ENCODE results near the gene NOC4L. TPM values are rescaled to one million over a fixed set of nuclear protein-coding genes. Genes with fewer than 3 reads are reported as not detected.

The NOC4L gene
- total RNA-seq, 1 experiment from 2014 or later, result 36.5 TPM

- no peaks in the 10 kb centered on the region for H3K4me1 Mint-ChIP-seq
- Histone ChIP-seq H3K4me1 (ENCODE audit: insufficient read depth, low read length) (no peaks in the 10 kb centered on the region), H2BK15ac (ENCODE audit: low read depth, low read length) (no peak overlapping the region), H2AK5ac (ENCODE audit: insufficient read length, low read length) (no peak overlapping the region), H2BK120ac (ENCODE audit: low read depth, low read length, poor library complexity, severe bottlenecking) (no peak overlapping the region), H4K91ac (ENCODE audit: insufficient read length, low read depth, low read length) (no peak overlapping the region), H3K27me3 (ENCODE audit: insufficient read depth, low read length) (no peaks in the 10 kb centered on the region; the same call in 1 of the 2 replicates), H4K8ac (replicated peaks; ENCODE audit: insufficient read length, low read depth, low read length) (no peak overlapping the region), H3K14ac (ENCODE audit: insufficient read depth, low read length) (no peak overlapping the region), H2BK20ac (ENCODE audit: low read depth, low read length, poor library complexity, severe bottlenecking) (no peak overlapping the region), H3T11ph (ENCODE audit: low read length) (no peak overlapping the region), H3K4me2 (ENCODE audit: insufficient read depth, insufficient read length, low read length) (no peak overlapping the region), H3K18ac (ENCODE audit: insufficient read length, low read depth, low read length) (no peak overlapping the region), H3K23me2 (ENCODE audit: insufficient read length, low read depth, low read length, poor library complexity, severe bottlenecking) (no peaks in the 10 kb centered on the region), H3K9ac (ENCODE audit: extremely low read depth, insufficient read length, low read length) (no peak overlapping the region), H3K23ac (ENCODE audit: insufficient read length, low read depth, low read length) (no peak overlapping the region), H4K20me1 (ENCODE audit: control insufficient read depth, insufficient read depth, insufficient read length) (no peaks in the 10 kb centered on the region), H3K56ac (ENCODE audit: insufficient read length, low read depth, low read length) (no peak overlapping the region), H2BK12ac (ENCODE audit: insufficient read length, low read depth, low read length) (no peak overlapping the region), H3K79me1 (ENCODE audit: insufficient read depth, low read depth, low read length, poor library complexity, severe bottlenecking) (no peaks in the 10 kb centered on the region), H2AFZ (ENCODE audit: low read length) (no peak overlapping the region), H2BK5ac (ENCODE audit: insufficient read length, low read length) (no peak overlapping the region), H3K9me3 (ENCODE audit: control insufficient read depth, low read depth, low read length) (no peaks in the 10 kb centered on the region), H3K79me2 (ENCODE audit: insufficient read depth, low read length) (no peaks in the 10 kb centered on the region), H3K27ac (ENCODE audit: insufficient read length, low read depth, low read length) (no peak overlapping the region), H4K5ac (ENCODE audit: insufficient read length, low read depth, low read length) (no peak overlapping the region), H3K4ac (ENCODE audit: low read depth, low read length) (no peak overlapping the region)
- DNase-seq, result no peak
- H3K27ac Mint-ChIP-seq, result no peak overlapping the region
- no peak for TF ChIP-seq CTCF (conservative IDR thresholded peaks at IDR 0.05)
- peaks cover 0 to 6% (median 0%) of the 10 kb centered on the region in 3 experiments; a peak in 1 of 7 replicates for H3K36me3 Mint-ChIP-seq (ENCODE audit: insufficient read depth in 1 of 3, low read depth in 3 of 3)
- H3K9me3 Mint-ChIP-seq, result peaks cover 9 to 13% of the 10 kb centered on the region in 2 experiments; a peak in 4 of 5 replicates
- H3K4me3 Mint-ChIP-seq, result no peak overlapping the region
- no CpG with 5 or more reads among the region's 31 CpGs for WGBS (ENCODE audit: extremely low coverage, insufficient read length, low lambda C conversion rate)
- H3K27me3 Mint-ChIP-seq (ENCODE audit: low read depth), result peaks cover 67% of the 10 kb centered on the region
Observed at GRCh38 chr12:132168311-132169031, 24.2 kb downstream of the NOC4L start.
